HUES48 (cell line): ENCODE results near the gene MYO10.
"Not testable (repeated sequence)": the region's sequence is repeated elsewhere in the genome, so short reads cannot be mapped to it uniquely, and the experiment has no call there.

Source experiments
- H3K27ac ChIP-seq: one replicate; pipeline ENCODE4 v1.7.0; 2013; ENCODE audit warnings: low read depth, low read length, inconsistent platforms
- H3K27me3 ChIP-seq: 2 replicates; pipeline ENCODE4 v1.6.1; 2013; ENCODE audit warnings: mild to moderate bottlenecking, low read length; ENCODE audit not compliant: control insufficient read depth, insufficient read depth
- H3K36me3 ChIP-seq: 2 replicates; pipeline ENCODE4 v1.6.1; 2013; ENCODE audit warnings: low read length; ENCODE audit not compliant: control insufficient read depth, insufficient read depth
- H3K4me1 ChIP-seq: 2 replicates; pipeline ENCODE4 v1.6.1; 2013; ENCODE audit warnings: mild to moderate bottlenecking, low read length; ENCODE audit not compliant: control insufficient read depth, insufficient read depth
- H3K4me3 ChIP-seq: 2 replicates; pipeline ENCODE4 v1.5.1; 2013; ENCODE audit warnings: mild to moderate bottlenecking, low read depth, low read length
- H3K9ac ChIP-seq: 2 replicates; pipeline ENCODE4 v1.6.1; 2013; ENCODE audit warnings: mild to moderate bottlenecking, low read depth, low read length, moderate library complexity
- H3K9me3 ChIP-seq: 2 replicates; pipeline ENCODE4 v1.6.1; 2013; ENCODE audit warnings: low read length; ENCODE audit not compliant: control insufficient read depth, insufficient read depth

The MYO10 gene

DNA sequence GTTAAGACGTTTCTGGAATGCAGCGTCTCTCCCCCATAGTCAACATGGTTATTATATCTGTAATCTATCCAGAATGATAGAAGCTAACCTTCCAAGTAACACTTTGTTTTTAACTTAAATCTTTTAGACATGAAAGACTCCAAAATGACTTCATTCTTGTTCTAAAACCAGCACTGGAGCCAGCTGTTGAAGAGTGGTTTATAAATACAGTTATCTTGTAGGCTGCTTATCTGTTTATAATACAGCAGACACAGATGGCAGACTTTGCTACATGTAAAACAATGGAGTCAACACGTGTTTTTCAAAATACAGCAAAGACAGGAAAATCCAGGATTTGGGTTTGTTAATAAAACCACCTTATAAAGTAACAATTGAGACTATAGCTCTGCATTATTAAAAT, 270.5 kb downstream of the MYO10 start:
- H3K4me1 ChIP-seq, result no peaks in the 10 kb centered on the region
- H3K27me3 ChIP-seq, result no peaks in the 10 kb centered on the region
- H3K36me3 ChIP-seq, result peaks cover 67% of the 10 kb centered on the region
- no peaks in the 10 kb centered on the region for H3K9me3 ChIP-seq
- no peak overlapping the region for H3K9ac ChIP-seq
- no peak overlapping the region for H3K27ac ChIP-seq
- no peak overlapping the region for H3K4me3 ChIP-seq

GRCh38 chr5:16664368-16664767, 271.7 kb downstream of the MYO10 start:
- Histone ChIP-seq H3K27ac (no peak overlapping the region), H3K4me1 (no peaks in the 10 kb centered on the region)

GRCh38 chr5:16663840-16664239, 272.2 kb downstream of the MYO10 start:
- H3K27ac ChIP-seq, result no peak overlapping the region
- no peaks in the 10 kb centered on the region for H3K9me3 ChIP-seq
- peaks cover 50% of the 10 kb centered on the region for H3K36me3 ChIP-seq
- H3K27me3 ChIP-seq, result no peaks in the 10 kb centered on the region
- no peak overlapping the region for H3K4me3 ChIP-seq
- H3K4me1 ChIP-seq, result no peaks in the 10 kb centered on the region
- no peak overlapping the region for H3K9ac ChIP-seq

More at GRCh38 chr5:16664368-16664767, 271.7 kb downstream of the MYO10 start:
- H3K9me3 ChIP-seq, result no peaks in the 10 kb centered on the region
- no peak overlapping the region for H3K9ac ChIP-seq
- H3K36me3 ChIP-seq, result peaks cover 54% of the 10 kb centered on the region
- no peak overlapping the region for H3K4me3 ChIP-seq
- no peaks in the 10 kb centered on the region for H3K27me3 ChIP-seq

- H3K4me3 ChIP-seq, result no peak overlapping the region
- H3K27ac ChIP-seq, result no peak overlapping the region
- no peaks in the 10 kb centered on the region for H3K9me3 ChIP-seq
- peaks cover 29% of the 10 kb centered on the region for H3K36me3 ChIP-seq
- H3K9ac ChIP-seq, result no peak overlapping the region
- no peaks in the 10 kb centered on the region for H3K27me3 ChIP-seq
- H3K4me1 ChIP-seq, result no peaks in the 10 kb centered on the region
Measured at GRCh38 chr5:16661713-16662112, 274.4 kb downstream of the MYO10 start.

DNA sequence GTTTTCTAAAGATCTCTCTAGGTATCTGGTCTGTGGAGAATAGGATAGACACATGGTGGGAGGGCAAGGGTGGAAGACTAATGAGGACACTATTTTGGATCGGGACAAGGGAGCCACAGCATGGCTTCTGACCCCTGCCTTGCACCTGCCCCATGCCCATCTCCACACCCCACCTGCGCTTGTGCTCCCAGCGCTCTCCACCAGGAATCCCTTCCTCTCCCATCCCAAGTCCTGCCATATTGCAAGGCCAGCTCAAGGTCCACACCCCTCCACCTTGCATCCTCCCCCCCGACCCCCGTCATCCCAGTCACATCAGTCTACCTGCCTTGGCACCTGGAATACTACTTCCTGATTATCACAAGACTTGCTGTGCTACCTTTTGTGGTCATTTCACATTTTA, 275.1 kb downstream of the MYO10 start:
- Histone ChIP-seq H3K9ac (no peak overlapping the region), H3K36me3 (peaks cover 21% of the 10 kb centered on the region), H3K27me3 (no peaks in the 10 kb centered on the region), H3K9me3 (no peaks in the 10 kb centered on the region), H3K4me1 (no peaks in the 10 kb centered on the region), H3K4me3 (no peak overlapping the region), H3K27ac (no peak overlapping the region)

DNA sequence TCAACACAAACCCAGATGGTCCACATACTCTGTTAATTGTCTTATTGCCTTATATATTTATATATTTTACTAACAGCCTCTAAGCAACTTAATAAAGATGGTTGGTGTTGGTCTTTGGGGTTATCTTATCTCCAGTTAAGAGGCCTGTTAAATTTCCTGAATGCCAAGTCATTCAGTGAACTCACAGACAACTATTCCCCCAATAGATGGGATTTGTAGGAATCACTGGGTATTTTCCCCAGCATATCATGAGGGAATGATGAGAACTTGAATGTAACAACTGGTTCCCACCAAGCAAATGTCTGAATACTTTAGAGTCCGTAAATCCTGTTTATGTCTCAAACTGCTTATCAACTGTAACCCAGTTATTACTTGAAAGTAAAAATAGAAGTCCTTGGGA, 276.6 kb downstream of the MYO10 start:
- Histone ChIP-seq H3K4me3 (no peak overlapping the region), H3K4me1 (no peaks in the 10 kb centered on the region), H3K9me3 (no peaks in the 10 kb centered on the region), H3K27me3 (no peaks in the 10 kb centered on the region), H3K36me3 (peaks cover 8% of the 10 kb centered on the region; the same call in 1 of the 2 replicates), H3K27ac (no peak overlapping the region), H3K9ac (no peak overlapping the region)

- Histone ChIP-seq H3K27me3 (no peaks in the 10 kb centered on the region), H3K9me3 (no peaks in the 10 kb centered on the region), H3K27ac (no peak overlapping the region), H3K4me3 (no peak overlapping the region), H3K36me3 (no peaks in the 10 kb centered on the region), H3K4me1 (no peaks in the 10 kb centered on the region), H3K9ac (no peak overlapping the region)
Measured at GRCh38 chr5:16656561-16657191, 279.4 kb downstream of the MYO10 start.

DNA sequence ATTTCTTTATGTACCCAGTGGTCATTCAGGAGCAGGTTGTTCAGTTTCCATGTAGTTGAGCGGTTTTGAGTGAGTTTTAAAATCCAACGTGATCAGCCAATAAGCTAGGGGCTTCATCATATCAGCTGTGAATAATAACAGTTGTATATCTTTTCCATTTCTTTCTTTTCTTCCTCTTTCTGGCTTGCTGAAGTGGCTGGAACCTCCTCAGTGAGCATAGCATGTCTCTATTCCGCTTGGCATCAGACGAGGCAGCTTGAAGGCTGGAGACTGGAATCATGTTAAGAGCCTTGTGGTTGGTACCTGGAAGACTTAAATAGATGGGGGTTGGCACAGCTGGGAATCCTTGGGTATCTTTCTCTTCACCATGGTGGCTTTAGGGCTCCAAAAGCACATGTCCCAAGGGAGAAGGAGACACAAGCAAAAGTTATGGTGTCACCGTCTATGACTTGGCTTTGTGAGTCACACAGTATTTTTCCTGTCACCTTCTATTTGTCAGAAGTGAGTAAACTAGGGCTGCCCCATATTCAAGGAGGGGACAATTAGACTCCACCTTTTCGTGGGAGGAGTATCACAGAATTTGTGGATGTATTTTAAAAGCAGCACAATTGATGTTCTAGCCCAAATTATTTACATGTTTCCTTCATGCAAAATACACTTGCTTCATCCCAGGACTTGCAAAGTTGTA, 281.3 kb downstream of the MYO10 start:
- H3K4me3 ChIP-seq, result no peak overlapping the region
- H3K36me3 ChIP-seq, result no peaks in the 10 kb centered on the region
- H3K4me1 ChIP-seq, result no peaks in the 10 kb centered on the region
- no peaks in the 10 kb centered on the region for H3K27me3 ChIP-seq
- H3K27ac ChIP-seq, result no peak overlapping the region
- peaks cover under 1% of the 10 kb centered on the region; the same call in 1 of the 2 replicates for H3K9me3 ChIP-seq
- H3K9ac ChIP-seq, result no peak overlapping the region

GRCh38 chr5:16648739-16649138, 287.3 kb downstream of the MYO10 start:
- H3K4me1 ChIP-seq, H3K9me3 ChIP-seq, H3K27me3 ChIP-seq, H3K9ac ChIP-seq, H3K4me3 ChIP-seq, H3K36me3 ChIP-seq, H3K27ac ChIP-seq: not testable (repeated sequence)

DNA sequence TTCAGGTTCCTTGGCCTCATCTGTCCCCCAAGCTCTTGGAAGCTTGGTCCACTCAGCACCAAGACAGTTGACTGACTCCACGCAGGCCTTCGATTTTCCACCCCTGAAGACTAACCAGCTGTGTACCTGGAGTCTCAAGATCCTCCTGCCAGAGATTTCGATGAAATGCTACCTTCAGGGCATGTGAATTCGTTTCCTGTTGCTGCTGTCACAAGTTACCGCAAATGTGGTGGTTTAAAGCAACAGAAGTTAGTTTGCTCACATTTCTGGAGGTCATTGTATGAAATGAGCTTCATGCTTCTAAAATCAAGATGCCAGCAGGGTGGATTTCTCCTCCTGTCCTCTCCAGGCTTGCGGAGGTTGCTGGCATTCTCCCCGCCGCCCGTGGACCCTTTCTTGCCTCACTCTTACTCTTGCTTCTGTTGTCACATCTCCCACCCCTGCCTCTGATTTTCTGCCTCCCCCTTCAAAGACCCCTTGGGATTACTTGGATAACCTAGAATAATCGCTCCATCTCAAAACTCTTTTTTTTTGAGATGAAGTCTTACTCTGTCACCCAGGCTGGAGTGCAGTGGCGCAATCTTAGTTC, 291.7 kb downstream of the MYO10 start:
- H3K27me3 ChIP-seq, result no peaks in the 10 kb centered on the region
- H3K4me1 ChIP-seq, result no peaks in the 10 kb centered on the region
- no peak overlapping the region for H3K4me3 ChIP-seq
- no peaks in the 10 kb centered on the region for H3K36me3 ChIP-seq
- H3K9ac ChIP-seq, result no peak overlapping the region
- no peak overlapping the region for H3K27ac ChIP-seq
- peaks cover 4% of the 10 kb centered on the region; the same call in 1 of the 2 replicates for H3K9me3 ChIP-seq

- H3K4me1 ChIP-seq, result no peaks in the 10 kb centered on the region
- H3K27ac ChIP-seq, result no peak overlapping the region
- H3K36me3 ChIP-seq, result no peaks in the 10 kb centered on the region
- peaks cover 3% of the 10 kb centered on the region; the same call in 1 of the 2 replicates for H3K9me3 ChIP-seq
- H3K9ac ChIP-seq, result no peak overlapping the region
- H3K4me3 ChIP-seq, result no peak overlapping the region
- no peaks in the 10 kb centered on the region for H3K27me3 ChIP-seq
Measured at GRCh38 chr5:16642867-16643266, 293.2 kb downstream of the MYO10 start.
